Measurements from ENCODE around the gene WIPF2. TPM values are rescaled to one million over a fixed set of nuclear protein-coding genes. Genes with fewer than 3 reads are reported as not detected.

WIPF2 gene
- polyA plus RNA-seq (ENCODE audit: insufficient read depth in 1 of 5, insufficient read length in 5 of 5, low replicate concordance in 1 of 5): 10 to 100 TPM; 25.8 to 33.6 (median 29.9) TPM
- long read RNA-seq, donor 1, full-length matches to known transcripts: 6 of 15 reads
- long read RNA-seq, donor 1, partial matches to known transcripts: 9 of 15 reads
- long read RNA-seq, donor 1, other reads (novel, unspliced or antisense): 0 of 15 reads
- long read RNA-seq, donor 2, partial matches to known transcripts: 9 of 11 reads
- long read RNA-seq, donor 2, other reads (novel, unspliced or antisense): 0 of 11 reads
- long read RNA-seq, donor 3, transcript WIPF2-205 (3 exons, 554 nt): major isoform, 7 of 14 reads
- long read RNA-seq, donor 3, partial matches to known transcripts: 6 of 14 reads
- long read RNA-seq, donor 3, other reads (novel, unspliced or antisense): 0 of 14 reads
- long read RNA-seq, donor 4, full-length matches to known transcripts: 6 of 6 reads
- long read RNA-seq, donor 4, partial matches to known transcripts: 0 of 6 reads
- long read RNA-seq, donor 4, other reads (novel, unspliced or antisense): 0 of 6 reads
- long read RNA-seq, donor 5, full-length matches to known transcripts: 8 of 14 reads
- long read RNA-seq, donor 5, partial matches to known transcripts: 6 of 14 reads
- long read RNA-seq, donor 5, other reads (novel, unspliced or antisense): 0 of 14 reads
- long read RNA-seq, donor 6, full-length matches to known transcripts: 9 of 17 reads
- long read RNA-seq, donor 6, partial matches to known transcripts: 8 of 17 reads
- long read RNA-seq, donor 6, other reads (novel, unspliced or antisense): 0 of 17 reads
- long read RNA-seq, donor 7, full-length matches to known transcripts: 9 of 21 reads
- long read RNA-seq, donor 7, partial matches to known transcripts: 12 of 21 reads
- long read RNA-seq, donor 7, other reads (novel, unspliced or antisense): 0 of 21 reads
- long read RNA-seq, donor 8, partial matches to known transcripts: 7 of 8 reads
- long read RNA-seq, donor 8, other reads (novel, unspliced or antisense): 0 of 8 reads

GRCh38 chr17:40218740-40219593, at the start of gene WIPF2:
WIPF2 (plus strand) TSS chr17:40219304; CDS start chr17:40256460, 37,156 bp downstream.
- peak; percentile 95 to 96 for DNase-seq

DNA sequence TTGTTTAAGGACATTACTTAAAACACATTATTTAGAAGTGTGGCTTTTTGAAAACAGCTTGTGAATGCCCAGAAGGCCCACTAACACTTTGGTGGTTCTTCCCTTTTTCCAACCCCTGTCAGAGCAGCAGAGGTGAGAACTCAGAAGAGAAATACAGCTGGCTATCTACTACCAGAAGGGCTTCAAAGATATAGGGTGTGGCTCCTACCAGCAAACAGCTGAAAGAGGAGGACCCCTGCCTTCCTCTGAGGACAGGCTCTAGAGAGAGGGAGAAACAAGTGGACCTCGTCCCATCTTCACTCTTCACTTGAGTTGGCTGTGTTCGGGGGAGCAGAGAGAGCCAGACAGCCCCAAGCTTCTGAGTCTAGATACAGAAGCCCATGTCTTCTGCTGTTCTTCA, 48.8 kb upstream of the WIPF2 start:
- no peak for DNase-seq

DNA sequence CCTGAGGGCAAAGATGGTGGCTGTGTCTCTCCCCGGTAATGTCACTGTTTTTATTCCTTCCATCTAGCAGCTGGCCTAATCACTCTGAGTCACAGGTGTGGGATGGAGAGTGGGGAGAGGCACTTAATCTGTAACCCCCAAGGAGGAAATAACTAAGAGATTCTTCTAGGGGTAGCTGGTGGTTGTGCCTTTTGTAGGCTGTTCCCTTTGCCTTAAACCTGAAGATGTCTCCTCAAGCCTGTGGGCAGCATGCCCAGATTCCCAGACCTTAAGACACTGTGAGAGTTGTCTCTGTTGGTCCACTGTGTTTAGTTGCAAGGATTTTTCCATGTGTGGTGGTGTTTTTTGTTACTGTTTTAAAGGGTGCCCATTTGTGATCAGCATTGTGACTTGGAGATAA, 47.4 kb upstream of the WIPF2 start:
- no peak for DNase-seq

GRCh38 chr17:40173091-40173777, 45.9 kb upstream of the WIPF2 start:
- DNase-seq: no peak

GRCh38 chr17:40173778-40174135, 45.3 kb upstream of the WIPF2 start:
- no peak for DNase-seq

GRCh38 chr17:40174514-40174913, 44.6 kb upstream of the WIPF2 start:
- DNase-seq: no peak

- DNase-seq: no peak
Observed at GRCh38 chr17:40175928-40176753, 43.0 kb upstream of the WIPF2 start.

DNA sequence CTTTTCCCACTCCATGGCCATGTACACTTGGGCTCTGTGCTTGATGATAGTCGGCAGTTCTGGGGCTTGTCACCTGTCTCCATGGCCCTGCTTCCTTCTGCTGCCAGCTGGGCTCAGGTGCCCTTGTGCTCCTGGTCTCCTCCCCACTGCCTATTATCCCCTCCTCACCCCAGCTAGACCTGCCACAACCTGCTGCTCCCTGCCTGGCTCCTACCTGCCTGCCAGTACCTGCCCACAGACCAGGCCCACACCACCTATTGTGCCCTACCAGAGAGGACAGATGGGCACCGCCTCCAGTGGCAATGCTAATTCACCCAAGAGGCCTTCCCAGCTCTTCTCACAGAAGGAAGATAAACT, 42.4 kb upstream of the WIPF2 start:
- DNase-seq: no peak

DNA sequence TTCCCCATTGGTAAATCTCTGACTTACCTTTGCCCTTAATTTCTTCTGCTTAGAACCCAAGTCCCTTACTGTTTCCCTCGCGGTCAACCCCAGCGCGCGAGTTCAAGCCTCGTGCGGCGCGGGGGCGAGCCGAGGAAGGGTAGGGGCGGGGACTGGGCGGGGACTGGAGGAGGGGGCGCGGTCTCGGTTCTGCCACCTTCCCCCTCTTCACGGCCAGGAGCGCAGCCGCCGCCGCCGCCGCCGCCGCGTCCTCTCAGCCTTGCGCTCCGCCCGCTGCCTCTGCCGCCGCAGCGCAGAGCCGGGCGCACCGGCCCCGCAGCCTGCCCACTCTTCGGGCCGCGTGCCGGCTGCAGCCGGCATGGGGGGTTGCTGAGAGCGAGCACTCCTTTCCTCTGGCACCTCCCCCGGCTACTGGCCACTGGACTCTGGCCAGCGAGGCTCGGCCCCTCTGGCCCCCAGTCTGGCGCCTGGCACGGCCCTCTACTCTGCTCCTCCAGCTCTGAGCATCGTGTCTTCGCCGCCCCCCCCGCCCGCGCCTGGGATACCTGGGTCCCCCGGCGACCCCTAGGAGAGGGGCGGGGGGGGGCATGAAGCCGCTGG, 41.7 kb upstream of the WIPF2 start, which contains the start of gene RAPGEFL1:
Gene RAPGEFL1 (plus strand): TSS at position 196 of the 600 bp plus-strand sequence. CDS start 392 bp downstream, at position 588.
- peak; percentile 39 to 52 for DNase-seq

- no peak for DNase-seq
Observed at GRCh38 chr17:40178021-40178601, 41.0 kb upstream of the WIPF2 start.

DNA sequence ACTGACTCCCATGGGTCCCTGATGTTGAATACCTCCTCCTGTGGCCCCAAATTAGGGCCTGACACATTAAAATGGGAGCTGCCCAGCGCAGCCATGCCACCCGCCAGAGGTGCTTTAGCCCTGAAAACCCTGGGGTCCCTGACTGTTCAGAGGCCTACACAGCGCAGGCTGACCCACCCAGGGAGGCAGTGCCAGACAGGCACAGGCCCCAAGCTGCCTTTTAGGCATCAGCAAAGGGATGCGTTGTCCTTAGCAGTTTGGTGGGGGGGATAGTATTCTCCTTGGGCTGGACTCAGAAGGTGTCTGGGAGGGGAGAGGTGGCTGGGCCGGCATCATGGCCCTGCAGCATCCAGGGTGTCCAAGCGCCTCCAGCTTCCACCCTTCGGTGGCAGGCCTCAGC, 40.4 kb upstream of the WIPF2 start:
- no peak for DNase-seq

- DNase-seq: no peak
Observed at GRCh38 chr17:40179923-40180659, 39.0 kb upstream of the WIPF2 start.

GRCh38 chr17:40180694-40181093, 38.4 kb upstream of the WIPF2 start:
- DNase-seq: no peak

DNA sequence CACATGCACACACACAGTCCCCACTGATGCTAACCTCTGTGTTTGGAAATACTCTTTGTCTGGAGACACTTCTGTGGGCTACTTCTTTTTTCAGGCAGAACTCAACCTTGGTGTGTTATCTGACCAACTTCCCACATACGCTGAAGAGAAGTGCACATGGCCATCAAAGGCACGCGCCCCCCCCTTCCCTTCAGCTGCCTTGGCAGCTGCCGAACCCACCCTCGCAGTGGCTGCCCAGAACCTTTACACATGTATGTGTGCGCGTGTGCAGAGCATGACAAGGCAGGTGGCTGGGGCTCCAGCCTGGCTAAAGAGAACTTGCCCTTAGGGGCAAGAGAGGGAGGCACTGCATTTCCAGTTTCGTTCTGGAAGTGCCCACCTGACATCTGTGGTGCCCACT, 37.9 kb upstream of the WIPF2 start:
- DNase-seq: no peak

- no peak for DNase-seq
Observed at GRCh38 chr17:40182606-40183005, 36.5 kb upstream of the WIPF2 start.

DNA sequence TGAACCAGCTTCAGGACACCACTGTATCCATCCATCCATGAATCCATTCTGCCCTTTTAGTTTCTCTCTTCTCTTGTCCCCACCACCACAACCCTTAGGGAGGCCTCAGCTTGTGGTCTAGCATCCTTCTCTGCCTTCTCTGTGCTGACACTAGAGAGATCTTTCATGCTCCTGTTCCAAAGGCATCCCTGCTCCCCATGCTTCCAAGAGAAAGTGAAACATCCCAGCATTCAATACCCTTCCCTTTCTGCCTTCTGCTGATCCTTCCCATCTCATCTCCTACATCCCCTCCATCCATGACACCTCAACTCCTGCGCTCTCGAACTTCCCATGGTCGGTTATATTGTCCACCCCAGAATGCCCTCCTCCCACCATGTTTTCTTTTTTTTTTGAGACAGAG, 31.9 kb upstream of the WIPF2 start:
- no peak for DNase-seq

DNA sequence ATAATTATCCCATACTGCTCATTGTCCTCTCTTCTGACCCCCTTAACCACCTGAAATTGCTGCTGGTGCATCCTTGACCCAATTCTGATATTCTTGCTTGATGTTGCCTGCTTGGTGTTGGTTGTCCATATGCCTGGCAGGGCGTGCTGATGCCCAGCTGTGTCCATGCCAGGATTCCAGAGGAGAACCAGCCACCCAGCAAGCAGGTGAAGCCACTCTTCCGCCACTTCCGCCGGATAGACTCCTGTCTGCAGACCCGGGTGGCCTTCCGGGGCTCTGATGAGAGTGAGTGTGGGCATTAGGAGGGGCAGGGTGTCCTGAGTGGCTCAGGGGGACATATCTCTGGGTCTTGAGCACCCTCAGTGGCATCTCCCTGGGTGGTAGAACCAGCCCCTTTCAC, 30.4 kb upstream of the WIPF2 start:
- no peak for DNase-seq

All from right lung (tissue), 10 donors.